GM18517 (cell line): Measurements from ENCODE around the gene TFG.
A peak's percentile ranks its signal among the peaks of the same experiment; 100 is the strongest.
"Not testable (repeated sequence)": the region's sequence is repeated elsewhere in the genome, so short reads cannot be mapped to it uniquely, and the experiment has no call there.

ENCODE experiments used
- ATAC-seq: cut with Tn5 transposase; IDR thresholded peaks from one replicate; pipeline ENCODE4 v1.9.1; 2021; ENCODE audit warnings: mild to moderate bottlenecking, moderate library complexity; ENCODE audit not compliant: unreplicated experiment

Gene TFG

GRCh38 chr3:100708989-100709841 lies at the start of gene TFG:
TFG (plus strand) TSS chr3:100709494; CDS start chr3:100713686, 4,192 bp downstream.
- peak; percentile 95 for ATAC-seq

DNA sequence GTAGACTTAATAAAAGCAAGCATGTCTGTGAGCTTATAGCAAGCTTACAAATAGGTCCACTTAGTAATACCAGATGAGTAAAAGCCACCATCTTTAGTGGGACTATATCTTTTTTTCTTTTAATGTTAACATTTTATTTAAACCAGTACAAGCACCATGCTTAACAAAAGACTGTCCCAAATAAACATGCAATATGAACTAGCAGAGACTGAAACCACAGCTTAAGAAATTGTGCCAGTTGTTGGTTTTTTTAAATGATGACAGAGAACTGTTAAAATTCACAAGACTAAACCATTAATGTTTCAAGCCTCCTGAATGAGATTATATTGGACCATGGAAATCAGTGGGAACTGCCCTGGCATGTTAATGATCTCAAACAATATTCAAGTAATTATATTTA lies 48.0 kb upstream of the TFG start:
- not testable (repeated sequence) for ATAC-seq

DNA sequence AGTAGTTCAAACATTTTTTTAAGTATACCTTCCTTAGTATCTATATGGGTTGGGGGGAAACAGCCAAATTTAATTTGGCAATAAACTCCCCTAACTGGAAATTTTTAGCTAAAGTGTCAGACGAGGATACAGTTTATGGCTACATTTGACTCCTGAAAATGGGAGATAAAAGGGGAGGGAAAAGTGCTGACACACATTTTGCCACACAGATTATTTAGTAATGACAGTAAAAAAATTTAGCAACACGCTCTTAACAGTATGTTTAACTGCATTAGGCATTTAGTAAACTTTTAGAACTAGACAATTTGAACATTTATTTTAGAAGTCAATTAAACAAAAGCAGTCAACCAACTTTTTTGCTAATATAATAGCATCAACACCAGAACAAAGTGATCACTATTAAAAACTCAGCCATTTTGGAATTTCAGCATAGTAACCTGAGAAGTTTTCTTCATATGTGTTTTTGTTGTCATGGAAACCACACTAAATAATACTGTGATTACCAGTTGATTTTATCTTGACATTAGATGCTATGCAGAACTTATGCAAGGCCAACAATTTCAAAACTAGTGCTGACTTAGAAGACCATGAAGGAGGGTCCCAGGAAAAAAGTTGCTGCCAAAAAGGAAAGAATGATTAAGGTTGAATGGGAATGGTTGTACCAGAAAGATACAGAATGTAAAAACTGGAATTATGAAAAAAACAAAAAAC lies 47.0 kb upstream of the TFG start:
- ATAC-seq, result no peak

- no peak for ATAC-seq
These were observed 44.1 kb upstream of the TFG start for GRCh38 chr3:100665230-100665629.

- not testable (repeated sequence) for ATAC-seq
These were observed 42.6 kb upstream of the TFG start for GRCh38 chr3:100666699-100667098.

- not testable (repeated sequence) for ATAC-seq
These were observed 42.0 kb upstream of the TFG start for GRCh38 chr3:100667316-100667715.

DNA sequence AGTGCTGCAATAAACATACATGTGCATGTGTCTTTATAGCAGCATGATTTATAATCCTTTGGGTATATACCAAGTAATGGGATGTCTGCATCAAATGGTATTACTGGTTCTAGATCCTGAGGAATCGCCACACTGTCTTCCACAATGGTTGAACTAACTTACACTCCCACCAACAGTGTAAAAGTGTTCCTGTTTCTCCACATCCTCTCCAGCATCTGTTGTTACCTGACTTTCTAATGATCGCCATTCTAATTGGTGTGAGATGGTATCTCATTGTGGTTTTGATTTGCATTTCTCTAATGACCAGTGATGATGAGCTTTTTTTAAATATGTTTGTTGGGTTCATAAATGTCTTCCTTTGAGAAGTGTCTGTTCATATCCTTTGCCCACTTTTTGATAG lies 38.3 kb upstream of the TFG start:
- ATAC-seq, result not testable (repeated sequence)

GRCh38 chr3:100681496-100681895 lies 27.8 kb upstream of the TFG start:
- ATAC-seq, result no peak

DNA sequence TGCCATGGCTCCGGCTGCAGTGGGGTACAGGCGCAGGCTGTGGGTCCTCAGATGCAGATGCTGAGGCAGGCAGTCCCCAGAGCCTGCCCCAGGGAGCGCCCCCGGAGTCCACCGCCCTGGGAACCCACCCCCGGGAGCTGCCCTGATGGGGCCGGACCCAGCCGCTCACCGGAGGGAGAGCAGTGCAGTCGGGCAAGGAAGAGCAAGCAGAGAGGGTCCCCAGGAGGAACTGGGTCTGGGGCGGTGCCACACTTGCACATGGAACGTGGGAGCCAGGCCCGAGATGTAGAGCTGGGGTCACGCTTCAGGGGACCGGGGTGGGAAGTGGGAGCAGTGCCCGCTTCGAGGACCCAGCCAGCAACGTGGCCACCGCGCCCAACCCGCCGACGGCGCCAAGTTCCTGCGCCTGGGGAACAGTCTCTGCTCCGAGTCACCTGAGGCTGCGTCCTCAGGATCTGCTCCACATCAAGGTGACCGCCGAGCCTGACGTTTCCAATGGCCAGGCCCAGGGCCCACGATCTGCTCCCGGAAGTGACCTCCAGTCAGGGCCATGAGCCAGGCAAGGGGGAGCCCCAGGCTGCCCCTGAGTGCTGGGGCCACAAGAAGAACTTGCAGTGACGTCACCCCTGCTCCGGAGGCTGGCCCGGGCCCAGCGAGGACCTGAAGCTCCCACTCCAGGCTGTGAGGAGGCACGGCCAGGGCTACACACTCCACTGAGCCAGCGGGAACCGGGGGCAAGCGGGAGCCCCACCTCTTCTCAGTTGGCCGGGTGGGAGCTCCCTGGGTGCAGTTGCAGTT lies 27.0 kb upstream of the TFG start:
- ATAC-seq, result no peak

DNA sequence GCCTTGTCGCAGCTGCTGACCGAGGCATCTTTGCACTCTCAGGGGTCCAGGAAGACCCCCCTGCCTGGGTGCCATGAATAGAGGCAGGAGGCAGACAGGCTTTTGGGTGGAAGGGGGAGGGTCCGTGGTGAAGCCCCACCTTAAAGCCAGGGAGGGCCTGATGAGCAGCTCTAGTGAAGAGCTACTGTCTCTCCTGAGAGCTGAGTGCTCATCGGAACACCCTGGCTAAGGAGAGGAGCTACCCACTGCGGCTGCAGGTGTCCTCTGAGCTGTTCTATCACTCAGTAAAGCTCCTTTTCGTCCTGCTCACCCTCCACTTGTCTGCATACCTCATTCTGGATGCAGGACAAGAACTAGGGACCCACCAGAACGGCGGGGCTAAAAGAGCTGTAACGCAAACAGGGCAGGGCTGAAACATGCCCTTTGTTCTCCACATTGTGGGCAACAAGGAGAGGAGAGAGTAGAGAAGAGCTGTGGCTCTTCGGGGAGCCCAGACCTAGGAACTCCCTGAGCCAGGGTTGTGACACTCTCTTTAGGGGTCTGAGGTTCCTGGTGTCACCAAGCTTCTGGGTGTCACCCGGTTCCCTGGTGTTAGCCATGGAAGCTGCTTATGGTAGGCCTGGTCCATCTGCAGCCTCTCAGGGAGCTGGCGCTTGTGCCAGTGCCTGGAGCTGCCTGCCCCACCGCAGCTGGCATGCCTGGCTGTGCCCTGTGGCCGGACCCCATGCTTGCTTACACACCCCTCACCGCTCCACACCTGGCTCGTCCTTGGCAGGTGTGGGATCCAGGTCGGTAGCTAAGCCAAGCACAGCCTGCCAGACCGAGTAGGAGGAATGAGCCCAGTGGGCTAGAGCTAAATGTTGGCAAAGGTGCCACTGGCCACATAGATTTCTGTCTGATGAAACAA lies 26.2 kb upstream of the TFG start:
- no peak for ATAC-seq

GRCh38 chr3:100693225-100693624 lies 16.1 kb upstream of the TFG start:
- no peak for ATAC-seq

DNA sequence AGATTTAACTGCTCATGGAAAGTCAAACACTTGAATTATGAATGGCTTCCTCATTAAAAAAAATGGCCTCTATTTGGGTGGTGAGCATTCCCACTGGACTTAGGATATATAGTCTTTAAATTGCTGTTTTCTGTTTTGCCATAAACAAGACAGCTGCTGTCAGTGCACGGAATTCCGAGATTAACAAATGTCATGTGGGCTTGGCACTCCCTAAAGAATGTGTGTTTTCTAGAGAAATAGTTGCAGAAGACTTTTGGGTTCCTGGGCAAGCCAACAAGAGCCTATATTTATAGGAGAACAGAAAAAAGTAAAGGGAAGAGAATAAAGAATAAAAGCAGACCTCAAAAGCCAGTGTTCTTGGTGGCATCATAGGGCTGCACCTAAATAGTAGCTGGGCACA lies 13.6 kb upstream of the TFG start:
- no peak for ATAC-seq

GRCh38 chr3:100696161-100696560 lies 13.1 kb upstream of the TFG start:
- no peak for ATAC-seq

- ATAC-seq, result no peak
These were observed 12.1 kb upstream of the TFG start for GRCh38 chr3:100697172-100697571.

DNA sequence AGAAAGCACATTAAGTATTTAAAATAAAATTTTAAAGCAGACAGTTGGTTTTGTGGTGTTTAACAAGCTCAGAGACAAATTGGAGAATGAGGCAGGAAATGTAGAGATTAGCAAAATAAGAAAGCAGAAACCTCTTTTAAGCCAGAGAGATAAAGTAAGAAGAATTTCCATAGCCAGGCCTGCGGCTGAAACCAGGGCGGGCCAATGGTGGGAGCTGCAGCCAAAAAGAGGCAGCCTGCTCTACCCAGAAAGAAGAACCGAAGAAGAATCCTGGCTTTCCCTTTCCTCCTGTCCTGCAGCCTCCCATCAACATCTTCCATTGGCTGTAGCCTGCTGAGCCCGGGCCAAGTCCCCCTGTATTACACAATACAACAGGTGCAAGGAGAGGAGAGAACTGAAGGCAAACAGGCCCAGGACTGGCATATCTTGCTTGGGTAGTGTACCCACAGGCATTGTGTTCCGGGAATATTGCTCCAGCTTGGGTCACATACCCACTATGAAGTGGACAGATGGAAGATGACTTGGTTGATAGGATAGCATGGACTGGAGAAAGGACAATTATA lies 11.5 kb upstream of the TFG start:
- ATAC-seq, result no peak

- ATAC-seq, result no peak
These were observed 10.6 kb upstream of the TFG start for GRCh38 chr3:100698736-100699135.

GRCh38 chr3:100700708-100701107 lies 8.6 kb upstream of the TFG start:
- ATAC-seq, result no peak

GRCh38 chr3:100702082-100702979 lies 7.0 kb upstream of the TFG start:
- ATAC-seq, result no peak

- no peak for ATAC-seq
These were observed 6.3 kb upstream of the TFG start for GRCh38 chr3:100702980-100703345.
